ENCODE results near the gene BASP1.
"Not testable (repeated sequence)": the region's sequence is repeated elsewhere in the genome, so short reads cannot be mapped to it uniquely, and the experiment has no call there.

BASP1 gene

GRCh38 chr5:17310502-17310901 lies 93.1 kb downstream of the BASP1 start:
- in situ Hi-C loops (cut with HindIII; ENCODE audit: low sequenced_read_pairs), result not testable (repeated sequence)

GRCh38 chr5:17311811-17312210 lies 94.4 kb downstream of the BASP1 start:
- in situ Hi-C loops (cut with HindIII; ENCODE audit: low sequenced_read_pairs), result not testable (repeated sequence)

- in situ Hi-C loops (cut with HindIII; ENCODE audit: low sequenced_read_pairs), result no loop called here
Measured at GRCh38 chr5:17312358-17312757, 94.9 kb downstream of the BASP1 start.

GRCh38 chr5:17314907-17315471 lies 97.6 kb downstream of the BASP1 start:
- in situ Hi-C loops (cut with HindIII; ENCODE audit: low sequenced_read_pairs), result no loop called here

GRCh38 chr5:17315710-17316221 lies 98.3 kb downstream of the BASP1 start:
- in situ Hi-C loops (cut with HindIII; ENCODE audit: low sequenced_read_pairs), result no loop called here

- in situ Hi-C loops (cut with HindIII; ENCODE audit: low sequenced_read_pairs), result no loop called here
Measured at GRCh38 chr5:17316970-17317459, 99.6 kb downstream of the BASP1 start.

GRCh38 chr5:17317473-17317872 lies 100.0 kb downstream of the BASP1 start:
- in situ Hi-C loops (cut with HindIII; ENCODE audit: low sequenced_read_pairs), result no loop called here

GRCh38 chr5:17319095-17319494 lies 101.7 kb downstream of the BASP1 start:
- in situ Hi-C loops (cut with HindIII; ENCODE audit: low sequenced_read_pairs), result not testable (repeated sequence)

- in situ Hi-C loops (cut with HindIII; ENCODE audit: low sequenced_read_pairs), result no loop called here
Measured at GRCh38 chr5:17325770-17326599, 108.6 kb downstream of the BASP1 start.
